ENCODE measurements around the gene TLCD1. TPM values are rescaled to one million over a fixed set of nuclear protein-coding genes. Genes with fewer than 3 reads are reported as not detected.

Gene TLCD1
- polyA plus RNA-seq (2012; ENCODE audit: insufficient read depth, insufficient read length) = 2.3 TPM

- no peak for DNase-seq (ENCODE audit: low read depth, low spot score)
- H3K4me3 ChIP-seq (ENCODE audit: low read length) = peak within 1 kb of the TSS; percentile 88
These were observed at the start of gene TLCD1 for GRCh38 chr17:28726226-28726626. Gene TLCD1, minus strand, starts transcription at chr17:28726233. Its CDS starts 136 bp downstream, at chr17:28726097.

DNA sequence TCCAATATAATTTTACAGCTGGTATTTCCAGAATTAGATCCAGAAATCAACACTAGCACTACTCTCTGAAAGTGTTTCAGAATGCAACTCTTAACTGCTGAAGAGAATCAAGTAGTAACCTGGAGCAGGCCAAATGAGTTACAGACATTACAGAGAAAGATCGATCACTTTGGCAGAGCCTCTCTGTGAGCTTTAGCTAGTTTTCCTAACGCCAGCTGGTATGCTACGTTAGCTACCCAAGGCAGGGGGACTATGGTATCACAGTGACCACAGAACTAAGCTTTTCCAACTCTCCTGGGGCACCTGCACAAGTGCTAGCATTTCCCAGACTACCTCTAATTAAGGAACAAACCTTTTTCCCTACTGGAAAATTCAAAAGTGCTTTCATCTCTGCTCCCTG, 48.2 kb upstream of the TLCD1 start:
- no peak overlapping the region for H3K4me3 ChIP-seq (ENCODE audit: low read length)
- no peak for DNase-seq (ENCODE audit: low read depth, low spot score)

DNA sequence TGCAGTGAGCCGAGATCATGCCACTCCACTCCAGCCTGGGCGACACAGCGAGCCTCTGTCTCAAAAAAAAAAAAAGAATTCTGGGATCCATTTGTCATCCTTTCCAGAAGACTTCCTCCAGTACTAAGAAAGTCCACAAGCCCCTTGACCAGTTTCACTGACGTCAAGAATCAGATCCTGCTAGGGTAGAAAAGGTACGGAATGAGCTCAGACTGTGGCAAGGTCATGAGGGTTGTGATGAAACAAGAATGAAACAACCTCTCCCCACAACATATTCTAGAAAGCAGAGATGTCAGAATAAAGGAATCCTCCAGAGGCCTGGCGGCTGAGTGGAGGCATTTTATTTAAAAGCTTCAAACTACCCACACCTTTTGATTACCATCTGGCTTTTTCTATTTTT, 47.7 kb upstream of the TLCD1 start:
- DNase-seq (ENCODE audit: low read depth, low spot score) = no peak
- H3K4me3 ChIP-seq (ENCODE audit: low read length) = no peak overlapping the region

DNA sequence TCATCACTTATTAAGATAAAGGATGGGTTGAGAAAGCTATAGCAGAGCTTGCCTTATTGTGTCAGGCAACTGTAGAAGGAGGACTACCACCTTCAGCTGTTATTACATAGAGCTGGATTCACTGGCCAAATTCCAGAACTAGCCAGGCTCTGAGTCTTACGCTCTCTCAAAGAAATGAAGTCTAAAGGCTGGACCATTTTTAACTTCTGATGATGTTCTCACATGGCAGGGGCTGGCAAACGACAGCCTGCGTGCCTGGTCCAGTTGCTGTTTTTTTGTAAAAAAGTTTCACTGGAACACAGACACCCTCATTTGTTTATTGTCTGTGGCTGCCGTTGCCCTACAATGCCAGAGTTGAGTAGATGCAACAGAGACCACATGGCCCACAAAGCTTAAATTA, 39.0 kb upstream of the TLCD1 start:
- H3K4me3 ChIP-seq (ENCODE audit: low read length) = no peak overlapping the region
- DNase-seq (ENCODE audit: low read depth, low spot score) = no peak

- no peak overlapping the region for H3K4me3 ChIP-seq (ENCODE audit: low read length)
These were observed 37.8 kb upstream of the TLCD1 start for GRCh38 chr17:28763804-28764266.

GRCh38 chr17:28763137-28763799, 37.2 kb upstream of the TLCD1 start:
- no peak overlapping the region for H3K4me3 ChIP-seq (ENCODE audit: low read length)
- DNase-seq (ENCODE audit: low read depth, low spot score) = no peak

More at GRCh38 chr17:28763804-28764266, 37.8 kb upstream of the TLCD1 start:
- DNase-seq (ENCODE audit: low read depth, low spot score) = peak; percentile 75

DNA sequence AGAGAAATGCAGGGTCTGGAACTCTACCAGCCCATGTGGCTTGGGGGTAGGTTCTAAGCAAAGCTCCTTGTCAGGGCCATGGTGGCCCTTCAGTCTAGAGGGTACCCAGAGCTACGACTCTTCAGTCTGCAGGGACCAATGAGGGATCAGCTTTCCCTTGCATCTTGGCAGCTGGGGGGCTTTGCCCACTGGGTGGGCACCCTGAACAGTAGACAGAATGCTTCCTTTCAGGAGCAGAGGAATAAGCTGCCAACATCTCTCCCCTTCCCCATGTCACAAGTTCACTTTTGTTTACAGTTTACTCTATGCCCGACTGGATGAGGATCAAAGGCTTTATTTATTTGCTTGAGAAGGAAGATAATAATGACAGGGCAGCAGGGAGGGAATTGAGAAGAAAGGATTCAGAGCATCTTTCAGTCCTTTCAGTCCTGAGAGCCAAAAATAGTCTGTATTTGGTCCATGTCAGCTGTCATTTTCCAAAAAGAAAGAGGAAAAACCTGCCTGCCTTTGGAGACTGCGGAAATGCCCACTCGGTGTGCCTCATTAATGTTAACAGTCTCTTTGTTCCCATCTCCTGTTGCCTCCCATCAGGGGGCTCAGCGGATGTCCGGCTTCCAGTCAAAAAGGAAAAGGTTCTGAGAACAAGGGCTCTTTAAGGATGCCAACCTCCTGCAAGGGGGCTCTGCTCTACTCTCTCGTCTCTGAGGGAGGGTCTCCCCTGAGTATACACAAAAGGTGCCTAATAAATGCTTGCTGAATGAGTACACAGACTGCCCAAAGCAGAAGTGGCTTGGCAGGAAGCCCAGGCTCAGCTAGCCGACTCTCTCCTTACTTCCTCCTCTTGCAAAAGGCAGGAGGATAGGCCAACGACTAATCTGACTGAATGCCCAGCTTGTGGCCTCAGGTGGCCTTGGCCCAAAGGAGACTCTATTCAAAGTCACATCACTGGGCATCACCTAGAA, 34.8 kb upstream of the TLCD1 start:
- H3K4me3 ChIP-seq (ENCODE audit: low read length) = no peak overlapping the region
- DNase-seq (ENCODE audit: low read depth, low spot score) = no peak

GRCh38 chr17:28759256-28759865, 33.3 kb upstream of the TLCD1 start:
- DNase-seq (ENCODE audit: low read depth, low spot score) = no peak
- H3K4me3 ChIP-seq (ENCODE audit: low read length) = no peak overlapping the region

GRCh38 chr17:28758411-28759121, 32.5 kb upstream of the TLCD1 start:
- no peak for DNase-seq (ENCODE audit: low read depth, low spot score)
- H3K4me3 ChIP-seq (ENCODE audit: low read length) = no peak overlapping the region

DNA sequence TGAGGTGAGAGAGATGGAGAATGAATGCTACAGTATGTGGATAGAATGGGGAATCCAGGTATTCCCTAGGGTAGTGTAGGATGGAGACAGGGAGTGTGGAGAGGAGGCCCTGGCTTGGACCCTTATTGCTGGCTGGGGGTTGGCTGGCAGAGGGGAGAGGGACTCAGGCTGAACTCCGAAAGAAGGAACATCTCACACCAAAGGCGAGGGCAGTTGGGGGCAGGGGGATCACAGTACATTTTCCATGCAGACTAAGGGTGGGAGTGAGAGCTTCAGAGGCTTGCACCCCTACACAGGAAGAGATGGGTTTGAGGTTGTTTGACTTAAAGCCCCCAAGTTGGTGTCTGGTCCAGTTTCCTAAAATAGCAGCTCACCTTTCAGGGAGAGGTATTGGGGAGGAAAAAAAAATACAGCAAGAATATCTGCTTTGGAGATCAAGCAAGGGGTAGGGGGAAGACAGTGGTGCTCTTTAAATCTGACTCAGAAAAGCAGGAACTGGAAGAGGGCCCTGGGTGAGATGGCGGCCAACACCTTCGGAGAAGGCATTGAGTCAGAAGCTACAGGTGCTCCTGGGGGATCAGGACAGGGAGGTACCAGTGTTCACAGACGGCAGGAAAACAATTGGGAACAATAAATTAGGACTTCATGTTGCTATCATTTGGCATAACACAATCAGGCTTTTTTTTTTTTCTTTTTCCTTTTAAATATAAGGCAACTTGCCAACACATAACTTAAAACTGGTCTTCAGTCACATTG, 30.2 kb upstream of the TLCD1 start:
- no peak for DNase-seq (ENCODE audit: low read depth, low spot score)
- H3K4me3 ChIP-seq (ENCODE audit: low read length) = no peak overlapping the region

- no peak overlapping the region for H3K4me3 ChIP-seq (ENCODE audit: low read length)
- no peak for DNase-seq (ENCODE audit: low read depth, low spot score)
These were observed 29.5 kb upstream of the TLCD1 start for GRCh38 chr17:28755486-28755885.

DNA sequence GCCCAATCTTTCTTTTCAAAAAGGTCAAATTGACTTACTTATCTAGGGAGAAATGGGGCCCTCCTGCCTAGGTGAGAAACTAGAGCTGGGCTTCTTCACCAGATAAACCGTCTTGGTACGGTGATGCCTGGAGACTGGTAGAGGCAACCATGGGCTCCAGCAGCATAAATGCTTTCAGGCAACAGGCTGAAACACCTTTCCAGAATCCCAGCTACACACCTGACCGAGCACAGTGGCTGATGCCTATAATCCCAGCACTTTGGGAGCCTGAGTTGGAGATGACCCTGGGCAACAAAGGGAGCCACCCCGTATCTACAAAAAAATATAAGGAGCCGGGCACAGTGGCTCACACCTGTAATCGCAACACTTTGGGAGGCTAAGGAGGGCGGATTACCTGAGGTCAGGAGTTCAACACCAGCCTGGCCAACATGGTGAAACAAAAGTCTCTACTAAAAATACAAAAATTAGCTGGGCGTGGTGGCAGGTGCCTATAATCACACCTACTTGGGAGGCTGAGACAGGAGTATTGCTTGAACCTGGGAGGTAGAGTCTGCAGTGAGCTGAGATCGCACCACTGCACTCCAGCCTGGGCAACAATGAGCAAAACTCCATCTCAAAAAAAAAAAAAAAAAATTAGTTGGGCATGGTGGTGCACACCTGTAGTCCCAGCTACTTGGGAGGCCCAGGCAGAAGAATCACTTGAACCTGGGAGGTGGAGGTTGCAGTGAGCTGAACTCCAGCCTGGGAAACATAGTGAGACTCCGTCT, 25.8 kb upstream of the TLCD1 start:
- DNase-seq (ENCODE audit: low read depth, low spot score) = no peak
- H3K4me3 ChIP-seq (ENCODE audit: low read length) = no peak overlapping the region

DNA sequence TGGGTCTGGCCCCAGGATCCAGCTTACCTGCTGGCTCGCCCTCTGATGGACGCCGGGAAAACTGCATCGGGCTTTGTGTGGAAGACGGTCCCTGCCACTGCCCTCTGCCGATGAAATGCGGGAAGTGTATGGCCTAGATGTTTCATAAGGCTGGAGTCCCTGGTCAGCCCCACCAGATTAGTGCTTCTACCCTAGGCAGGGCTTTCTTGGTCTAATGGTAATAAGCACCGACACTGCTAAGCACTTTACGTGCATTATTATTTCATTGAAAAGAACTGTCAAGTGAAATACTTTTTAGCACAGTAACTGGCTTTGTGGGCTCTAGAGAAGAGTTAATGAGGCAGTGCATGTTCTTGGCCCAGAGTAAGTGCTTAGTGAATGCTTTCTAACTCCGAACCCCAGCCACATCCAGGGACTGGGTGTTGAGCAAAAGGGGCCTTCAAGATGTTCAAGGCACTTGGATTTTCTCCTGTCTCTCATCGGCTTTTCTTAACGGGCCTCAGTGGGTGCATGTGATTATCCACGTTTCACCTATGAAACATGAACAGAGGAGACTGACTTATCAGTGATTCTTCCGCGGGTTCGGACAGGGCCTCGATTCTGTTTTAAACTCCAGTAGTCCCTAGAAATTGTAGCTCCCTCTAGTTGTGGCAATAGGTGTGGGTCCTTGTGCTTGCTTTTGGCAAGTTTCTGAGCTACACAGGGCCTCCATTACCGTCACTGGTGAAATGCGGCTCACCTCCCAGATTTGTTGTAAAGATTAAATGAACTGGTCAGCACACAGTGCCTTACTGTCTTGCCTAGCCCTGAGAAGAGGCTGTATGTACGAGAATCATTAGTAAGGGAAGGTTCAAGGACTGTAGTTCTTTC, 24.4 kb upstream of the TLCD1 start:
- peak; percentile 85 for DNase-seq (ENCODE audit: low read depth, low spot score)
- no peak overlapping the region for H3K4me3 ChIP-seq (ENCODE audit: low read length)

GRCh38 chr17:28749516-28750177, 23.6 kb upstream of the TLCD1 start:
- no peak overlapping the region for H3K4me3 ChIP-seq (ENCODE audit: low read length)
- DNase-seq (ENCODE audit: low read depth, low spot score) = no peak

- DNase-seq (ENCODE audit: low read depth, low spot score) = no peak
- H3K4me3 ChIP-seq (ENCODE audit: low read length) = no peak overlapping the region
These were observed 23.0 kb upstream of the TLCD1 start for GRCh38 chr17:28748852-28749515.

Measured in Jurkat, Clone E6-1 (cell line).